ENCODE measurements around the gene DHX15.
"Not testable (repeated sequence)": the region's sequence is repeated elsewhere in the genome, so short reads cannot be mapped to it uniquely, and the experiment has no call there.

DHX15 gene

GRCh38 chr4:24544208-24544988 lies 40.0 kb downstream of the DHX15 start:
- no peak for DNase-seq (ENCODE audit: low read depth)

GRCh38 chr4:24537025-24537424 lies 47.3 kb downstream of the DHX15 start:
- DNase-seq (ENCODE audit: low read depth) = no peak

GRCh38 chr4:24535399-24535798 lies 49.0 kb downstream of the DHX15 start:
- no peak for DNase-seq (ENCODE audit: low read depth)

- DNase-seq (ENCODE audit: low read depth) = no peak
Measured at GRCh38 chr4:24533364-24533763, 51.0 kb downstream of the DHX15 start.

- no peak for DNase-seq (ENCODE audit: low read depth)
Measured at GRCh38 chr4:24529555-24529954, 54.8 kb downstream of the DHX15 start.

GRCh38 chr4:24527371-24527770 lies 57.0 kb downstream of the DHX15 start:
- DNase-seq (ENCODE audit: low read depth) = no peak

- DNase-seq (ENCODE audit: low read depth) = no peak
Measured at GRCh38 chr4:24521544-24521943, 62.8 kb downstream of the DHX15 start.

GRCh38 chr4:24519649-24520048 lies 64.7 kb downstream of the DHX15 start:
- DNase-seq (ENCODE audit: low read depth) = no peak

GRCh38 chr4:24517676-24518075 lies 66.7 kb downstream of the DHX15 start:
- no peak for DNase-seq (ENCODE audit: low read depth)

- DNase-seq (ENCODE audit: low read depth) = no peak
Measured at GRCh38 chr4:24516926-24517325, 67.4 kb downstream of the DHX15 start.

- DNase-seq (ENCODE audit: low read depth) = no peak
Measured at GRCh38 chr4:24515698-24516097, 68.7 kb downstream of the DHX15 start.

GRCh38 chr4:24514808-24515207 lies 69.5 kb downstream of the DHX15 start:
- no peak for DNase-seq (ENCODE audit: low read depth)

- no peak for DNase-seq (ENCODE audit: low read depth)
Measured at GRCh38 chr4:24513718-24514117, 70.6 kb downstream of the DHX15 start.

GRCh38 chr4:24511371-24512063 lies 72.8 kb downstream of the DHX15 start:
- no peak for DNase-seq (ENCODE audit: low read depth)

GRCh38 chr4:24510091-24510490 lies 74.3 kb downstream of the DHX15 start:
- no peak for DNase-seq (ENCODE audit: low read depth)

- DNase-seq (ENCODE audit: low read depth) = no peak
Measured at GRCh38 chr4:24508541-24508940, 75.8 kb downstream of the DHX15 start.

GRCh38 chr4:24507439-24507838 lies 76.9 kb downstream of the DHX15 start:
- DNase-seq (ENCODE audit: low read depth) = no peak

GRCh38 chr4:24503090-24503489 lies 81.3 kb downstream of the DHX15 start:
- not testable (repeated sequence) for DNase-seq (ENCODE audit: low read depth)

GRCh38 chr4:24497221-24497620 lies 87.1 kb downstream of the DHX15 start:
- DNase-seq (ENCODE audit: low read depth) = no peak

GRCh38 chr4:24496597-24496996 lies 87.8 kb downstream of the DHX15 start:
- no peak for DNase-seq (ENCODE audit: low read depth)

- DNase-seq (ENCODE audit: low read depth) = no peak
Measured at GRCh38 chr4:24495388-24495787, 89.0 kb downstream of the DHX15 start.

- DNase-seq (ENCODE audit: low read depth) = no peak
Measured at GRCh38 chr4:24489870-24490269, 94.5 kb downstream of the DHX15 start.

- peak; percentile 18 for DNase-seq (ENCODE audit: low read depth)
Measured at GRCh38 chr4:24488399-24489164, 95.8 kb downstream of the DHX15 start.

All from stimulated activated CD4-positive, alpha-beta T cell treated with anti-CD3 and anti-CD28 coated beads, Interleukin-2, amount 100 ng/mL, for 4 hours (primary cell).